HL-60/S4 (cell line): ENCODE measurements around the gene BORCS6.
"Not testable (repeated sequence)": the region's sequence is repeated elsewhere in the genome, so short reads cannot be mapped to it uniquely, and the experiment has no call there.

Source experiments
- in situ Hi-C: fragments of 300-500 bp; cut with MboI; formaldehyde crosslinking; loops from 2 replicates; pipeline ENCODE4 v1.14.3; 2022; ENCODE audit warnings: low sequenced_read_pairs

BORCS6 gene

GRCh38 chr17:8189711-8190477 is at the start of gene BORCS6:
BORCS6 (minus strand) TSS chr17:8190180; CDS start chr17:8190140, 40 bp downstream.
- in situ Hi-C loops, result no loop called here

DNA sequence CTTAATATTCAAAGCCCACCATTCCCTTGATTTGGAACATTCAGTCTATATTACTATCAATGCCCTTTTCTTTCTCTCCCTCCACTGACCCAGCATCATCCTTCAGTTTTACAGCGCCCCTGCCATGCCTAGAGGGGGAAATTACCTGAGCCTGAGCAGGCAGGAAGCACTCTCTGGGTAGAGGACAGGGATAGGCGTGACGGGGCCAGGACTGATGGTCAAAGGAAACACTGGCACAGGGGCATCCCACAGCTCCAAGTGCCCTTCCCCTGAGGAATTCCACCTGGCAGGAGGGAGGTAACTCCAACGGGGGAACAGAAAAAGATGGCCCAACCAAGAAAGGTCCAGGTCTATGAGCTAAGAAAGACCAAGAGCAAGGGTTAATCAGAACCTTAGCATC is 47.9 kb upstream of the BORCS6 start:
- in situ Hi-C loops, result no loop called here

DNA sequence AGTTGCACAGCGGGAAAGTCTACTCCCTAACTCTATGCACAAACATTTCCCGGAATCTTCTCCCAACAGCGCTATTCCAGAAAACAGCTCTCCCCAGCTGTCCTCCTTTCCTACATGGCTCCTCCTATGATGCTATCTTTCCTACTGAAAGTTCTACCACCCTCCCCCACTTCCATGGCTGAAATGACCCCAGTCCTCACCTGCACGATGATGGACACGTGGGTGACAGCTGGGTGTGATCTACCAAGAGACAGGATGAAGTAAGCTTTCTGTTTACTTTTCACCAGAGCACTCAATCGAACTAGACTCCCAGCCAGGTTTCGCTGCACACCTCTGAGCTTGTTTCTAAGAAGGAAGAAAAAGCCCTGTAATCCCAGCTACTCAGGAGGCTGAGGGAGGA is 47.2 kb upstream of the BORCS6 start:
- in situ Hi-C loops, result no loop called here

DNA sequence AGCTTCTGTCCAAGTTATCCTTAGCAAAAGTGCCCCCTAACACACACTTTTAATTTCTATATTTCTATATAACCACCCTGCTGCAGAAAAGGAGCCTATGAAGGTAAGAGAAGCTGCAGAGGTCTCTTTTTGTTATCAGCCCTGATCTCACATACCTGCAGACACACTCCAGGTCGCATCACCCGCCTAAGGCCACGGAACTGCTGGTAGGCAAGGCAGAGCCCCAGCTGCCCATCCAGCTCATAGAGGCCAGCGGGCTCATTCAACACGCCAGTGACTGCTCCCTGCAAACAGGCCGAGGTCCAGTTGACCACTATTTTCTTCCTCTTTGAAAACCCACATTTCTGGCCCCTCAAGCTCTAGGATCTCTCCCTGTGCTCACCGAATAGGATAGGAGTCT is 45.7 kb upstream of the BORCS6 start:
- in situ Hi-C loops, result no loop called here

DNA sequence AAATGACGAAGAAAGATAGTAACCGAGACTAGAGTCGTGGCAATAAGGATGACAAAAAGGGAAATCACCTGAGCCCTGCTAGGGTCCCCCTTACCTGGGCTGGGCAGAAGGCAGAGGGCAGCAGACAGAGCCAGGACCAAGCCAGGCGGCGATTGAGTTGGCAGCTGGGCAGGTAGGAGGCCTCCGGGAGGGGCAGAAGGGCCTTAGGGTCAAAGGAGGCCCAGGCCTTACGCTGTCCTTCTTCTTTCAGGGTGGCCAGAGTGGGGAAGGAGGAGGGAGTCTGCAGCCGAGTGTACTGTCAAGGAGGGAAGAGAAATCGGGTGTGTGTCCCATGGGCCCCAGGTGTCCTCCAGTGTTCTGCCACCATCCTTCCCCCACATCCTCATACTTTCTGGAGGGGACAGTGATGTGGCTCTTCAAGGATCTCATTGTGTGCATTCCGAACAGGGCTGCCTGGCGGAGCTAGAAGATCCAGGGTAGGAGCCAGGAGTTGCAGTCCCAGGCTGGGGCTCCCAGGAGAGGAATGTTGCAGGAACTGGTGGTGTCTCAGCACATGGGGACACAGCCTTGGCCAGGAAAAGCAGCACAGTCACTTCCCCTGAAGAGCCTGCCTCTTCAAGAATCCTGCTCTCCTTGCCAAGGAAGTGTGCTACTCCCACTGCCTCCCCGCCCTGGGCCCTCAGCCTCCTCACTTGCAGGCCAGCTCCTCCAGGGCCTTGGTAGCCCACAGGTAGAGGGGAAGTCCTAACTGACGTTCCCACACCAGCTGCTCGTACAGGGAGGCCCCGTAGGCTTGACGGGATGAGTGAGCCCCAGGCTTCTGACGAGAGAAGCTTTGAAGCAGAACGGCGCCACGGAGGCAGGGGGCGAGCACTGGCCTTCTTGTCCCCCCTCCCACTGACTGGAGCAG is 44.6 kb upstream of the BORCS6 start:
- in situ Hi-C loops, result no loop called here

GRCh38 chr17:8231701-8232100 is 41.7 kb upstream of the BORCS6 start:
- in situ Hi-C loops, result no loop called here

DNA sequence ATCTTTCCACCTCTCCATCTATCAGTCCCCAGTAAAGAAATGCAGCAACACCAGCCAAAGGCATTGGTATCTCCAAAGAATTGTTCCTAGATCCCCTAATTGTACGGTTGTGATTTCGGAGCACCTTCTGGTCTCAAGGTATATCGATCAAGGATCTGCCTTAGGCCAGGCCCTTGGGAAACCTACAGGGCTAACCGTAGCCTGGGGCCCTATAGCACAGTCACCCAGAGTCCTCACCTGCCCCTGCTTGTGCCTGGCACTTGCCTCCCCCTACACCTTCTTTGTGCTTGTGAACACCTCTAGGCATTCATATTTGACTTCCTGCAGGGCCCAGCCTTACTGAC is 37.2 kb upstream of the BORCS6 start:
- in situ Hi-C loops, result no loop called here

DNA sequence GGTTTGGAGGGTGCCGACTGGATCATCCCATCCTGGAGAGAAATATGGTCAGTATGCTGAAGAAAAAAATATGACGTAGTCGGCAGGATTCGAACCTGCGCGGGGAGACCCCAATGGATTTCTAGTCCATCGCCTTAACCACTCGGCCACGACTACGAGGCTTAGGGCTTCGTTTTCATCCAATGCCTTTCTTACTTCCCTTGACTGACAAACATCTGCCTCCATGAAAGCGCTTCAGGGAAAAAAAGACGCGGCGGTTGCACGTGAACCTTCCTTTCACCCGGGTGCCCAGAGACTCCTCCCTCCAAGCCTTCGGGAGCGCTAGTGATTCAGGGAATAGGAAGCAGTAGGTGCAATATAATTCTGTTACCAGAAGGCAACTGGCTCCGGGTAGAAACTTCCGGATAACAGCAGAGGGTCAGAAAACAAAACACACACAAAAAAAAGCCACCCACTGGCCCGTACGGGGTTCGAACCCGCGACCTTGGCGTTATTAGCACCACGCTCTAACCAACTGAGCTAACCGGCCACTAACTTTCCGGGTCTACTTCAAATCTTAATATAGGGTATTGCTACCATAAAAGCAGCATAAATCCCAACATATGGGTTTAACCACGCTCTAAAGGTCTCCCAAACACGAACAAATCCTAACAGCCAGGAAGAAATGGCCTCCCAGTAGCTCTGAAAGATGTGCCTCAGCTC is 36.7 kb upstream of the BORCS6 start:
- in situ Hi-C loops, result no loop called here

- in situ Hi-C loops, result no loop called here
These were observed 36.0 kb upstream of the BORCS6 start for GRCh38 chr17:8225813-8226535.

DNA sequence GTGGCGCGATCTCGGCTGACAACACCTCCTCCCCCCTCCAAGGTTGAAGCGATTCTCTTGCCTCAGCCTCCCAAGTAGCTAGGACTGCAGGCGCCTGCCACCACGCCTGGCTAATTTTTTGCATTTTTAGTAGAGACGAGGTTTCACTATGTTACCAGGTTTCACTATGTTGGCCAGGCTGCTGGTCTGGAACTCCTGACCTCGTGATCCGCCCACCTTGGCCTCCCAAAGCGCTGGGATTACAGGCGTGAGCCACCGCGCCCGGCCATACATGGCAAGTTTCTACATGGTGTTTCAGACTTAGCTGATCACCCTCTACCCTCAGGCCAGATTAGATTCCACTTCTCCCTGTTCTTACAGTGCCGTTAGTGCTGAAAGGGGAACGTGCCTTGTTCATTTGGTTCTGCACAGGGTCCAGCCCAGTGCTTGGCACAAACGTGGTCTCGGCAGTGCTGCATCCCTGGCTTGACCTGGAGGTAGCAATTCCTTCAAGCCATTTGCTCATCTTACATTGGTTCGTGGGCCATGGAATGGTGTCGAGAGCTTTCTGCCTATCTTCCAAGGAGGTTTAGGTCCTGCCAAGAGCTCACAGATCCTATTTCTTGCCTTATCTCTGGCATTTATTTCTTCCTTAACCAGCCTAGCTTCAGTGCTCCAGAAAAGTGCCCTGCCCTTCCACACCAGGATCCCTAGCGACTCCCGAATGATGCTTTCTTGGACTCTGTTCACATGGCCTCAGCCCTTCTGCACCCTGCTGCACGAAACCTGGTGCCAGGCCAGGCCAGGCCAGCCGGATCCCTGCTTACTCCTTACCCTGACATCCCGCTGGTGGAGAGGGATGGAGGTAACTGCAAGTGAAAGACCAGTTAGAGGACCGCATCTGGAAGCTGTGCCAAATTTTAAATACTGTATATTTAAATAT is 35.2 kb upstream of the BORCS6 start:
- in situ Hi-C loops, result no loop called here

DNA sequence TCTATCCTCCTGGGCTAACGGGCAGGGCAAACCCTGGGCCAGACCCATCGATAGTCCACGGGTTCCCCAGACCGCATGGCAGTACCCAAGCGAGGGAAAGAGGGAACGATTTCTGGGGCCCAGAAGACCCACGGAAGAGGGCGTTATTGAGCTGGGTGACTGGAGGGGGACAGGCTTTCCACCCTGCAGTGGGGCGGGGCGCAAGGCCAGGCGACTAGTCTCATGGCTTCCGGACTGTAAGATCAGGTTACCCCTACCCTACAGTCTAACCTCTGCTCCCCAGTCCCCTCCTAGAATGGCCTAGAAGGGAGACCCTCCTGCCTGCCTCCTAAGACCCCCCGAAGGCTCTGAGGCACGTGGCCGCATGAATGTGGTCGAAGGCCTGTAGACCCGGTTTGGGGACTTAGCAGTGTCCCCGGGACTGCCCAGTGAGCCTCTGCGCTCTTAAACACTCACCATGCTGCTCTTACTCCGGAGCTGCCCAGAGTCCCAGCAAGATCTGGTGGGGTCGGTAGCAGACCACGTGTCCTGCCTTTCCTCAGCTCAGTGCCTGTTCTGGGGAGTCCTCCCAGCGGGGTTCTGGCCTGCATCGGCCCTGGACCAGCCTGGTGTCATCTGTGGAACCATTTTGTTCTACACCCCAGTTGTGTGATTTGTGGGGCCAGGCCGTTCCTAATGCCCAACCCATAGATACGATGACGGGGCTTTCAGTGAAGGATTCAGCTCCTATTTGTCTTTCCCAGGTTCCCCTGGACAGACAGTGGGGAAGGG is 33.6 kb upstream of the BORCS6 start:
- in situ Hi-C loops, result no loop called here

- in situ Hi-C loops, result no loop called here
These were observed 32.8 kb upstream of the BORCS6 start for GRCh38 chr17:8222630-8223355.

DNA sequence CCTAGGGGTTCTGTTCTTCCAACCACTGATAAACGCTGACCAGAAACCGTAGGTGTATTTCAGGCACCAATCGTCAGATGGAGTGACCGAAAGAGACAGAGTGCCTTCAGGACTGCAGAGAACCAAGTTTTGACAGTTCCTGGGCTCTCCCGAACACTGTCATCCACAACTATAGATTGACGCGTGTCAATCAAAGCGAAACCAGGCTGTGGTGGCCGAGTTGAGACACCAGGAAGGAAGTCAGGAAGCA is 32.3 kb upstream of the BORCS6 start:
- in situ Hi-C loops, result no loop called here

DNA sequence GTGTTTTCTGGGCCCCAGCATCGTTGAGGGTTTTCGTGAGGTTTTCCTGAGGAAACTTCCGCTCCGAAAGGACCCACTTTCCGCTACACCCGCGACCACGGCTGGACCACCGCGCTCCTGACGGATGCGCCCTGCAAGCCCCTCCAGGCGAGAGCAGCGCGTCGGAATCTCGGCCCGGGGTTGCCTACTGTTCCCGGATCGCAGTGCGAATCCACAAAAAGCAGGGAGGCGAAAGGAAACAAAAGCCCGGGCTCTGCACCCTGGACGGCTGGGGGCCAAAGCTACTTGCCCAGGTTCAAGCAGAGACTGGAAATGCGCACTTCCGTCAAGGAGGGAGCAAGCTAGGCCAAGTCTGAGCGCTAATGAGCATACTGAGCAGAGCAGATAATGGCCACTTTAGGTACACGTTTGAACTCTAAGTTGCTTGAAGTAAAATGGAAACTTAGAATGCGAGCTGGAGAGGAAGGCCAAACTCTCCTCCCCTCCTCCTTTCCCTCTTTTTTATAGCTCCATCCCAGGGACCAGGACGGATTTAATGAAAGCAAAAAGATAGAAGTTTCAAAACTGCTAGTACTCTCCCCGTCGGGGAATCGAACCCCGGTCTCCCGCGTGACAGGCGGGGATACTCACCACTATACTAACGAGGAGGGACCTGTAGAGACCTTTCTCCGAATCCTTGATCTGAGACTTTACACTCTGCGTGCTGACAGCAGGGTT is 31.8 kb upstream of the BORCS6 start:
- in situ Hi-C loops, result no loop called here

DNA sequence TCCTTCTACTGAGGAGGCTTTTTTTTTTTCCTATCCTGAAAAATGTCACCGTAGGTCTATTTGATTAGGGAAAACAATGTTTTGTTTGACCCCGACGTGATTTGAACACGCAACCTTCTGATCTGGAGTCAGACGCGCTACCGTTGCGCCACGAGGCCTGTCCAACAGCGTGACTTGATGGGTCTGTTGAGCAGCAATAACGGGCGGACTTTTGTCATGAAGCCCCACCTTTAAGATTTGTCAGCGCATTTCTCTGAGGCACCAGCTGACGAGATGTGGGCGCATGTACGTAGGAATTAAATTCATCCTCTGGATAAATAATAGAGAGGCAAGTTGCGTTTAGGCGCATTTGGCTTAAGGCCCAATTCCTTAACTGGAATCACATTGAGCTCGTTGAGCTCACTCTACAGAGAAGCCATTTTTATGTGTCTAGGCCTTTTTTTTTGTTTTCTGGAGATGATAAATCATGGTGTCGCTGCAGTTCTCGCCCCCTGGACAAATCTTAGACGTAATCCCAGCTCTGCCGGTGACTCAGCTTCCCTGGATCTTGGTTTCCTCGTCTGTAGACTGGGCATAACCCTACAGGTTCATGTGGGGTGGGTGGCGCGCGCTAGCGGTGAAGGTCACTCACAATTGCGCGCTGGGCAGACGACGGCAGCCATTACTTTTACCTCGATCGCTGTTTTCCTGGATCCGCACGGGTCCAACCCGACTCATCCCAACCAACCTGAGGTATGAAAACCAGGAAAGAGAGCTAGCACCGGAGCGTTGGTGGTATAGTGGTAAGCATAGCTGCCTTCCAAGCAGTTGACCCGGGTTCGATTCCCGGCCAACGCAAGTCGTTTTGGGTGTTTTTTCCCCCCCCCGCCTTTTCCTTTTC is 31.0 kb upstream of the BORCS6 start:
- in situ Hi-C loops, result no loop called here

GRCh38 chr17:8214000-8214399 is 24.0 kb upstream of the BORCS6 start:
- in situ Hi-C loops, result not testable (repeated sequence)
